GM10248 (cell line): ENCODE results near the gene FAM151A.

Source experiments
- CTCF ChIA-PET: fragments of 300-600 bp; sonication (Branson Sonifier 250); formaldehyde crosslinking; extraction: SDS; loops from one replicate; lab custom pipeline; 2021; ENCODE audit warnings: antibody characterized with exemption; lab: Yijun Ruan, JAX
- POLR2A ChIA-PET: fragments of 350-650 bp; sonication (Branson Sonifier 250); formaldehyde crosslinking; extraction: SDS; loops from one replicate; lab custom pipeline; 2020; ENCODE audit warnings: antibody characterized with exemption; lab: Yijun Ruan, JAX
- DNase-seq: peaks from one replicate; pipeline ENCODE4 v3.0.0; 2012; ENCODE audit errors: extremely low spot score
- CTCF ChIP-seq: IDR thresholded peaks from 2 replicates; pipeline ENCODE4 v1.5.1; 2012; ENCODE audit warnings: mild to moderate bottlenecking, low read depth; ENCODE audit errors: extremely low read depth, missing control alignments, control extremely low read depth

The FAM151A gene

GRCh38 chr1:54623216-54624007, at the start of gene FAM151A:
FAM151A (minus strand) TSS chr1:54623525; CDS start chr1:54623395, 130 bp downstream.
- CTCF ChIA-PET, result interaction anchor here (1.2 kb wide), 1 partner anchor 9 kb away, joined by 4 read pairs; no protein-coding TSS in a partner anchor
- no peak for TF ChIP-seq CTCF
- POLR2A ChIA-PET, result no interaction called here
- DNase-seq, result peak; percentile 6

GRCh38 chr1:54671985-54672608, 48.8 kb upstream of the FAM151A start:
- ChIA-PET CTCF (interaction anchor here (0.8 to 3.7 kb wide), 10 partner anchors 9 to 232 kb away, joined by 3 to 14 read pairs (median 4); partner anchors contain the start of gene TTC22), POLR2A (no interaction called here)
- TF ChIP-seq CTCF, result peak; percentile 83
- DNase-seq, result peak; percentile 78

- POLR2A ChIA-PET, result no interaction called here
- CTCF ChIA-PET, result interaction anchor here (2.1 kb wide), 1 partner anchor 11 kb away, joined by 8 read pairs; no protein-coding TSS in a partner anchor
- no peak for DNase-seq
Observed at GRCh38 chr1:54668567-54668966, 45.2 kb upstream of the FAM151A start.

DNA sequence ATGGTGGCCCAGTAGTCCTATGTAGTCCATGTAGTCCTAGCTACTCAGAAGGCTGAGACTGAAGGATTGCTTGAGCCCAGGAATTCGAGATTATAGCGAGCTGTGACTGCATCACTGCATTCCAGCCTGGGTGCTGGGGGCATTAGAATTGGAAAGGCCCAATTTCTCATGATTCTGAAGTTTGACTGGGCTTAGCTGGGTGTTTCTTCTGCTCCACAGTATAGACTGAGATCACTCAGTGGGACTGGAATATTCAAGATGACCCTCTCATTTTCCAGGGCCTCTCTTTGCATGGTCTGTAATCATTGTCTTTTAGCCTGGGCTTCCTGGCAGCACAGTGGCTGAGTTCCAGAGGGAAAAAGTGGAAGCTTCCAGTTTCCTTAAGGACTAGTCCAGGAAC, 44.5 kb upstream of the FAM151A start:
- ChIA-PET CTCF (interaction anchor here (1.6 to 2.1 kb wide), 2 partner anchors 11 to 142 kb away, joined by 5 to 8 read pairs; no protein-coding TSS in a partner anchor), POLR2A (no interaction called here)
- TF ChIP-seq CTCF, result no peak
- no peak for DNase-seq

More at GRCh38 chr1:54668567-54668966, 45.2 kb upstream of the FAM151A start:
- TF ChIP-seq CTCF, result no peak

DNA sequence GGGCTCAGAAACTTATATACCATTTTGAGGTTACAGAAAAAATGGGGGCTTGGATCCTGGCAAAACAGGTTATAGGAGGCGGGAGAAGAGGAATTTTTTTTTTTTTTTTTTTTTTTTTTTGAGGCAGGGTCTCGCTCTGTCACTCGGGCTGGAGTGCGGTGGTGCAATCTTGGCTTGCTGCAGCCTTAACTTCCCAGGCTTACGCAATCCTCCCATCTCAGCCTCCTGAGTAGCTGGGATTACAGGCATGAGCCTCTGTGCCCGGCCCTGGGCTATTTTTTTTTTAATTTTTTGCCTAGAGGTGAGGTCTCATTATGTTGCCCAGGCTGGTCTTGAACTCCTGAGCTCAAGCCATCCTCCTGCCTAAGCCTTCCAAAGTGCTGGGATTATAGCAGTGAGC, 43.0 kb upstream of the FAM151A start:
- POLR2A ChIA-PET, result no interaction called here
- CTCF ChIA-PET, result interaction anchor here (1.6 kb wide), 1 partner anchor 143 kb away, joined by 5 read pairs; no protein-coding TSS in a partner anchor
- no peak for TF ChIP-seq CTCF
- DNase-seq, result no peak

GRCh38 chr1:54665852-54666251, 42.5 kb upstream of the FAM151A start:
- POLR2A ChIA-PET, result no interaction called here
- TF ChIP-seq CTCF, result no peak

More at GRCh38 chr1:54665852-54666251, 42.5 kb upstream of the FAM151A start:
- no peak for DNase-seq
- CTCF ChIA-PET, result interaction anchor here (2.1 kb wide), 1 partner anchor 13 kb away, joined by 7 read pairs; no protein-coding TSS in a partner anchor
